HEK293T (cell line): ENCODE results near the gene CASKIN2.

ENCODE experiments used
- CTBP1 ChIP-seq: fragments of 450-650 bp; IDR thresholded peaks from 2 replicates; pipeline ENCODE4 v1.6.1; 2016; ENCODE audit warnings: borderline replicate concordance
- FOXK2 ChIP-seq: fragments of 450-650 bp; IDR thresholded peaks from 2 replicates; pipeline ENCODE4 v1.6.1; 2016; ENCODE audit warnings: mild to moderate bottlenecking
- FOXM1 ChIP-seq: fragments of 450-650 bp; IDR thresholded peaks from 2 replicates; pipeline ENCODE4 v1.6.1; 2017; ENCODE audit warnings: mild to moderate bottlenecking, borderline replicate concordance
- HDGF ChIP-seq: fragments of 450-650 bp; IDR thresholded peaks from 2 replicates; pipeline ENCODE4 v1.6.1; 2017; ENCODE audit warnings: antibody characterized with exemption, borderline replicate concordance

DNA sequence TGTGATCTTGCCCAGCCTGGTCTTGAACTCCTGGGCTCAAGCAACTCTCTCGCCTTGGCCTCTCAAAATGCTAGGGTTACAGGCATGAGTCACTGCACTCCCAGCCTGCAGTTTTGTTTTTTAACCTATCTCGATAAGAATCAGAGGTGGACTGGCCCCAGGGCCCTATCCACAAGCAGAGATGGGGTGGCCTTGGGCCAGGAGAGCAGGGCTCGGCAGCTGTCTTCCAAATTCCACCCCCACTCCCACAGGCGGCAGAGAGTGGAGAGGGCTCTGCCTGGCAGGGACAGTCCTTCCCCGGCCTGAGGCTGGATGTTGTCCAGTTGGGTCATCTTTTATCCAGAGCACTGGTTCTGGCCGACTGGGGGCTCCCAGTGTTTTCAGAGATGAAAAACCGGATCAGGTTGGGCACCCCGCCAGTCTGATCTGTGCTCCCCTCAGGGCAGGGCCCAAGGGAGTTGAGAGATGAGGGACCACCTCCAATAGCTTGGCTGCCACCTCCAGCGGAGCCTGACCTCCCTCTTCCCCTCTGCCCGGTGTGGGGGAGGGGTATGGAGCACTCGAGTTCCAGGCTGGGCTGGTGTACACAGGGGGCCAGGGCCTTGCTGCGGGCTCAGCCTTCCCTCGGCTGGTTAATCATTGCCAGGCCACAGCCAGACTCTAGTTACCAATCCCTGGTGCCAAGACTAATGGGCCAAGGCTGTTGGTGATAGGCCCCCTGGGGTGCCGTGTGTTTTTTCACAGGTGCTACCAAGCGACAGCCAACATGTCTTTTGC is 41.9 kb upstream of the CASKIN2 start:
- TF ChIP-seq CTBP1, result no peak
- no peak for TF ChIP-seq FOXK2
- no peak for TF ChIP-seq HDGF
- TF ChIP-seq FOXM1, result no peak
